Epidermal melanocyte (primary cell): ENCODE measurements around the gene PTPN5.
"Not testable (repeated sequence)": the region's sequence is repeated elsewhere in the genome, so short reads cannot be mapped to it uniquely, and the experiment has no call there.

Experiments
- DNase-seq: peaks from one replicate; pipeline ENCODE4 v3.0.0; 2011; ENCODE audit warnings: low spot score; ENCODE audit not compliant: insufficient read length

Gene PTPN5

GRCh38 chr11:18791207-18791968 is at the start of gene PTPN5:
TSS of gene PTPN5 (minus strand) at chr11:18791798. CDS start at chr11:18771958, 19,840 bp downstream.
- DNase-seq = no peak

GRCh38 chr11:18836417-18836816 is 44.8 kb upstream of the PTPN5 start:
- no peak for DNase-seq

- no peak for DNase-seq
Observed at GRCh38 chr11:18834754-18835466, 43.3 kb upstream of the PTPN5 start.

GRCh38 chr11:18820160-18820559 is 28.6 kb upstream of the PTPN5 start:
- not testable (repeated sequence) for DNase-seq

GRCh38 chr11:18804199-18804999 is 12.8 kb upstream of the PTPN5 start:
- DNase-seq = no peak

- DNase-seq = peak; percentile 62
Observed at GRCh38 chr11:18802381-18803257, 11.0 kb upstream of the PTPN5 start.

- no peak for DNase-seq
Observed at GRCh38 chr11:18798799-18799469, 7.3 kb upstream of the PTPN5 start.

GRCh38 chr11:18794956-18795355 is 3.4 kb upstream of the PTPN5 start:
- DNase-seq = no peak

GRCh38 chr11:18792827-18793226 is 1.2 kb upstream of the PTPN5 start:
- no peak for DNase-seq

- DNase-seq = no peak
Observed at GRCh38 chr11:18791969-18792628, 501 bp upstream of the PTPN5 start.

GRCh38 chr11:18790883-18791206 is 753 bp downstream of the PTPN5 start:
- DNase-seq = no peak

- no peak for DNase-seq
Observed at GRCh38 chr11:18789942-18790341, 1.7 kb downstream of the PTPN5 start.

GRCh38 chr11:18785411-18785810 is 6.2 kb downstream of the PTPN5 start:
- DNase-seq = peak; percentile 43

GRCh38 chr11:18780896-18781295 is 10.7 kb downstream of the PTPN5 start:
- DNase-seq = no peak

- DNase-seq = no peak
Observed at GRCh38 chr11:18780329-18780728, 11.3 kb downstream of the PTPN5 start.

GRCh38 chr11:18778468-18778867 is 13.1 kb downstream of the PTPN5 start:
- no peak for DNase-seq

GRCh38 chr11:18776324-18776723 is 15.3 kb downstream of the PTPN5 start:
- DNase-seq = no peak

- peak; percentile 28 for DNase-seq
Observed at GRCh38 chr11:18775492-18776292, 15.9 kb downstream of the PTPN5 start.

GRCh38 chr11:18774801-18775200 is 16.8 kb downstream of the PTPN5 start:
- no peak for DNase-seq
